ENCODE data around the gene SLC49A4. TPM values are rescaled to one million over a fixed set of nuclear protein-coding genes. Genes with fewer than 3 reads are reported as not detected.

SLC49A4 gene
- total RNA-seq, 4 donors from 2014 or later = 21.2 to 25.7 (median 24.1) TPM

GRCh38 chr3:122754929-122755328 lies 39.9 kb upstream of the SLC49A4 start:
- peaks cover 0 to 2% (median 0%) of the 10 kb centered on the region in 4 donors for H3K4me1 ChIP-seq
- H3K4me3 ChIP-seq = no peak overlapping the region
- WGBS = 86% methylated on average over 5 of the region's 5 CpGs
- TF ChIP-seq EP300 (IDR thresholded peaks at IDR 0.05) (no peak), POLR2A (IDR thresholded peaks at IDR 0.05; ENCODE audit: low read depth) (no peak), CTCF (IDR thresholded peaks at IDR 0.05) (peak; percentile 42 to 72 (median 47))
- H3K9me3 ChIP-seq = no peaks in the 10 kb centered on the region
- intact Hi-C loops (cut with DNase I) = no loop called here
- no peak for DNase-seq (ENCODE audit: extremely low spot score)
- no peak overlapping the region for H3K27ac ChIP-seq (replicated peaks in 1 of 4)
- peaks cover 11 to 52% (median 25%) of the 10 kb centered on the region in 4 donors for H3K36me3 ChIP-seq
- no peaks in the 10 kb centered on the region for H3K27me3 ChIP-seq

- H3K4me1 ChIP-seq = peaks cover 0 to 3% (median 0%) of the 10 kb centered on the region in 4 donors
- H3K9me3 ChIP-seq = no peaks in the 10 kb centered on the region
- H3K27ac ChIP-seq (replicated peaks in 1 of 4) = no peak overlapping the region
- no peak for DNase-seq (ENCODE audit: extremely low spot score)
- intact Hi-C loops (cut with DNase I) = no loop called here
- no peak for TF ChIP-seq POLR2AphosphoS5 (IDR thresholded peaks at IDR 0.05)
- no peak for TF ChIP-seq CTCF (IDR thresholded peaks at IDR 0.05)
- no peak for TF ChIP-seq POLR2A (IDR thresholded peaks at IDR 0.05; ENCODE audit: low read depth)
- TF ChIP-seq EP300 (IDR thresholded peaks at IDR 0.05) = no peak
- H3K4me3 ChIP-seq = no peak overlapping the region
- no peaks in the 10 kb centered on the region for H3K27me3 ChIP-seq
- 97% methylated on average over 2 of the region's 2 CpGs for WGBS
- H3K36me3 ChIP-seq = peaks cover 11 to 52% (median 25%) of the 10 kb centered on the region in 4 donors
Observed at GRCh38 chr3:122755491-122755890, 39.4 kb upstream of the SLC49A4 start.

GRCh38 chr3:122758877-122759560 lies 35.9 kb upstream of the SLC49A4 start:
- no peak overlapping the region for H3K27ac ChIP-seq (replicated peaks in 1 of 4)
- no peaks in the 10 kb centered on the region for H3K27me3 ChIP-seq
- H3K9me3 ChIP-seq = no peaks in the 10 kb centered on the region
- H3K4me3 ChIP-seq = no peak overlapping the region
- no peak for TF ChIP-seq EP300 (IDR thresholded peaks at IDR 0.05)
- no peak for TF ChIP-seq POLR2A (IDR thresholded peaks at IDR 0.05; ENCODE audit: low read depth)
- H3K36me3 ChIP-seq = peaks cover 7 to 23% (median 16%) of the 10 kb centered on the region in 4 donors
- DNase-seq (ENCODE audit: extremely low spot score) = no peak
- 76% methylated on average over 3 of the region's 3 CpGs for WGBS
- H3K4me1 ChIP-seq = peaks cover 0 to 3% (median 0%) of the 10 kb centered on the region in 4 donors
- intact Hi-C loops (cut with DNase I) = no loop called here

- Histone ChIP-seq H3K36me3 (peaks cover 0 to 17% (median 8%) of the 10 kb centered on the region in 4 donors), H3K27me3 (no peaks in the 10 kb centered on the region), H3K27ac (replicated peaks in 1 of 4) (no peak overlapping the region), H3K4me1 (peaks cover 0 to 3% (median 0%) of the 10 kb centered on the region in 4 donors), H3K4me3 (no peak overlapping the region), H3K9me3 (no peaks in the 10 kb centered on the region)
- intact Hi-C loops (cut with DNase I) = no loop called here
- TF ChIP-seq POLR2A (IDR thresholded peaks at IDR 0.05; ENCODE audit: low read depth) (no peak), EP300 (IDR thresholded peaks at IDR 0.05) (no peak), CTCF (IDR thresholded peaks at IDR 0.05) (no peak), POLR2AphosphoS5 (IDR thresholded peaks at IDR 0.05) (no peak)
- 74% methylated on average over 3 of the region's 3 CpGs for WGBS
- DNase-seq (ENCODE audit: extremely low spot score) = no peak
Observed at GRCh38 chr3:122760453-122761271, 34.2 kb upstream of the SLC49A4 start.

GRCh38 chr3:122766430-122766829 lies 28.4 kb upstream of the SLC49A4 start:
- Histone ChIP-seq H3K27me3 (no peaks in the 10 kb centered on the region), H3K9me3 (no peaks in the 10 kb centered on the region), H3K27ac (replicated peaks in 1 of 4) (no peak overlapping the region), H3K4me3 (no peak overlapping the region), H3K36me3 (peaks cover 0 to 37% (median 10%) of the 10 kb centered on the region in 4 donors), H3K4me1 (no peaks in the 10 kb centered on the region)
- no peak for DNase-seq (ENCODE audit: extremely low spot score)
- intact Hi-C loops (cut with DNase I) = no loop called here
- 95% methylated on average over 3 of the region's 3 CpGs for WGBS
- TF ChIP-seq POLR2AphosphoS5 (IDR thresholded peaks at IDR 0.05) = no peak
- TF ChIP-seq POLR2A (IDR thresholded peaks at IDR 0.05; ENCODE audit: low read depth) = no peak
- TF ChIP-seq EP300 (IDR thresholded peaks at IDR 0.05) = no peak
- no peak for TF ChIP-seq CTCF (IDR thresholded peaks at IDR 0.05)
